Astrocyte (in vitro differentiated cells and primary cell): ENCODE measurements around the gene MYOZ2.

Experiments used
- CTCF ChIP-seq: IDR thresholded peaks from 2 replicates; pipeline ENCODE4 v1.5.1; 2011; ENCODE audit warnings: low read depth, mild to moderate bottlenecking, inconsistent platforms, low read length, moderate library complexity; ENCODE audit not compliant: insufficient read depth
- EZH2 ChIP-seq: IDR thresholded peaks from 2 replicates; pipeline ENCODE4 v1.6.1; 2012; ENCODE audit warnings: mild to moderate bottlenecking, low read length, inconsistent platforms; ENCODE audit not compliant: insufficient read depth

- TF ChIP-seq CTCF = no peak
- TF ChIP-seq EZH2 = no peak
These were observed 55.9 kb downstream of the MYOZ2 start for GRCh38 chr4:119191505-119191904.
